ENCODE results near the gene NUP214.

The NUP214 gene

DNA sequence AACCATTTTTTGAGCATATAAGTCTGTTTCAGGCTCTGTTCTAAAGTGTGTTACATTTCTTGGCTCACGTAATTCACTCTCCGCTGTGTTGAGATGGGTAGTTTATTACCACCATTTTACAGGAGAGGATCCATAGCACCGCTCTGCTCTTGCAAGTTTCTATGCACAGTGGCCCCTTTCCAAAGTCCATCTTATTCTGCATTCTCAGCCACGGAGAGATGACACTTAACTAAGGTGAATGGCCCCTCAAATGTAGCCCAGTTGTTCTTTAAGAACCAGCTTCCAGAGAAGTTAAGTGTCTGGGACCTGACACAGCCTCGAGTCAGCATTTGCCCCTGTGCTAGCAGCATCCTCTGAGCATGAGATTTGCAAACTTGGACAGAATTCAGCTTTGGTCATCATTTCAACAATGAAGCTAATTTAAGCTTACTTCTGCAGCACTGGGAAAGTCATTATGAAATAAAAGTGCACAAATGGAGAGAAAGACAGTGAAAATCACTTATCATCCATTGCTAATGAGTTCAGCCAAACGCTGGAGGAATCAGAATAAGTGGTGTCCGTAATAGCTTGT is 89.0 kb downstream of the NUP214 start:
- Histone ChIP-seq H3K4me2 (ENCODE audit: low read length) (no peak overlapping the region), H4K5ac (ENCODE audit: low read length) (no peak overlapping the region), H3K79me2 (ENCODE audit: control insufficient read depth, insufficient read depth, low read length) (no peaks in the 10 kb centered on the region), H2BK15ac (replicated peaks; ENCODE audit: low read depth) (no peak overlapping the region), H3K36me3 (ENCODE audit: control insufficient read depth, insufficient read depth, low read length) (no peaks in the 10 kb centered on the region), H3K56ac (ENCODE audit: low read length) (no peak overlapping the region), H3K27ac (ENCODE audit: low read depth, low read length) (no peak overlapping the region), H3K4me3 (ENCODE audit: low read length) (no peak overlapping the region), H2BK120ac (ENCODE audit: low read depth, low read length) (no peak overlapping the region), H2AK5ac (ENCODE audit: low read length) (no peak overlapping the region), H3K27me3 (ENCODE audit: insufficient read depth, low read length, poor library complexity) (no peaks in the 10 kb centered on the region), H4K8ac (ENCODE audit: low read depth, low read length) (no peak overlapping the region), H3K79me1 (ENCODE audit: low read length) (no peaks in the 10 kb centered on the region), H3K9ac (ENCODE audit: low read length) (no peak overlapping the region), H3K23ac (ENCODE audit: low read length) (no peak overlapping the region), H3K4ac (ENCODE audit: low read depth, low read length) (no peak overlapping the region), H3K18ac (ENCODE audit: low read length) (no peak overlapping the region), H2BK5ac (ENCODE audit: low read length) (no peak overlapping the region), H3K4me1 (ENCODE audit: control insufficient read depth, low read depth, low read length) (no peaks in the 10 kb centered on the region)
- WGBS (ENCODE audit: extremely low coverage, insufficient coverage, low lambda C conversion rate), result no CpG with 5 or more reads among the region's 7 CpGs
- no peak for DNase-seq

DNA sequence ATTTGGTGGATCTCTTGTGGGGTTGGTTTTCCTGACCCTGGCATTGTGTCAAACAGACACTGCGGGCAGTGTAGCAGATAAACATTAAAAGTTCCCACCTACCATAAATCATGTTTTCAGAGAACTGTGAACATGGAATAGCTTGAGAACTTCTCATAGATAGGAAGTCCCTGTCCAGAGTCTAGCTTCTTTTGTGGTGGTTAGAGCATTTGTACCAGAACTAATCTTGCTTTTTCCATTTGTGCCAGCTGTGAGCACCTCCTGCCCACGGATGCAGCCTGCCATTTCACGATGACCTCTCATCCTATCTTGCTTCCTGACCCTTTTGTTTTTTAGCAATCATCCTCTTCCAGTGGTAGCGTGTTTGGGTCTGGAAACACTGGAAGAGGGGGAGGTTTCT is 89.5 kb downstream of the NUP214 start:
- H2BK5ac ChIP-seq (ENCODE audit: low read length), result no peak overlapping the region
- no peaks in the 10 kb centered on the region for H3K27me3 ChIP-seq (ENCODE audit: insufficient read depth, low read length, poor library complexity)
- H2AK5ac ChIP-seq (ENCODE audit: low read length), result no peak overlapping the region
- H3K4me1 ChIP-seq (ENCODE audit: control insufficient read depth, low read depth, low read length), result no peaks in the 10 kb centered on the region
- H3K9ac ChIP-seq (ENCODE audit: low read length), result no peak overlapping the region
- DNase-seq, result no peak
- no peaks in the 10 kb centered on the region for H3K36me3 ChIP-seq (ENCODE audit: control insufficient read depth, insufficient read depth, low read length)
- no peak overlapping the region for H3K4ac ChIP-seq (ENCODE audit: low read depth, low read length)
- no peak overlapping the region for H4K5ac ChIP-seq (ENCODE audit: low read length)
- no peaks in the 10 kb centered on the region for H3K79me1 ChIP-seq (ENCODE audit: low read length)
- H3K27ac ChIP-seq (ENCODE audit: low read depth, low read length), result no peak overlapping the region
- no CpG with 5 or more reads among the region's 4 CpGs for WGBS (ENCODE audit: extremely low coverage, insufficient coverage, low lambda C conversion rate)
- no peak overlapping the region for H3K23ac ChIP-seq (ENCODE audit: low read length)
- no peak overlapping the region for H4K8ac ChIP-seq (ENCODE audit: low read depth, low read length)
- no peak overlapping the region for H3K4me2 ChIP-seq (ENCODE audit: low read length)
- no peak overlapping the region for H2BK15ac ChIP-seq (replicated peaks; ENCODE audit: low read depth)
- H3K4me3 ChIP-seq (ENCODE audit: low read length), result no peak overlapping the region
- no peaks in the 10 kb centered on the region for H3K79me2 ChIP-seq (ENCODE audit: control insufficient read depth, insufficient read depth, low read length)
- H3K18ac ChIP-seq (ENCODE audit: low read length), result no peak overlapping the region
- no peak overlapping the region for H2BK120ac ChIP-seq (ENCODE audit: low read depth, low read length)
- H3K56ac ChIP-seq (ENCODE audit: low read length), result no peak overlapping the region

DNA sequence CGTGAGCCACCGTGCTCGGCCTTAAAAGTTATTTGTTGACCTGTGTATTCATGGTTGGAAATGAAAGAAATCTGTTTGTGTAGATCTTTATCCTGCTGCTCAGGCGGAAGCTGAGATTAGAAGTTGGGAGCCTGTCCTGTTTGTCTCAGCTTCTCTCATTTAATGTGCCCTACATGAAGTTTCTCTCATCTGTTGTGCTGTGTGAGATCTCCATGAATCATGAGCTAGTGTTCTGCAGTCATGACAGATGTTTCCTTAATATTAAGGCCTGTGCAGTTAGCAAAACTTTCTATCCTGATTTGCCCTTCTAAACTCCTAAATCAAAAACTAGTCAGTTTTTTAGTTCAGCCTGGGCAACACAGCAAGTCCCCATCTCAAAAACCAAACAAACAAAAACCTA is 91.4 kb downstream of the NUP214 start:
- H4K8ac ChIP-seq (ENCODE audit: low read depth, low read length), result no peak overlapping the region
- H2AK5ac ChIP-seq (ENCODE audit: low read length), result no peak overlapping the region
- no peak overlapping the region for H3K4ac ChIP-seq (ENCODE audit: low read depth, low read length)
- H2BK5ac ChIP-seq (ENCODE audit: low read length), result no peak overlapping the region
- H3K4me3 ChIP-seq (ENCODE audit: low read length), result no peak overlapping the region
- H3K79me1 ChIP-seq (ENCODE audit: low read length), result no peaks in the 10 kb centered on the region
- no peaks in the 10 kb centered on the region for H3K36me3 ChIP-seq (ENCODE audit: control insufficient read depth, insufficient read depth, low read length)
- no peak overlapping the region for H3K56ac ChIP-seq (ENCODE audit: low read length)
- no peak overlapping the region for H3K27ac ChIP-seq (ENCODE audit: low read depth, low read length)
- no peak overlapping the region for H4K5ac ChIP-seq (ENCODE audit: low read length)
- no peak overlapping the region for H2BK15ac ChIP-seq (replicated peaks; ENCODE audit: low read depth)
- H3K79me2 ChIP-seq (ENCODE audit: control insufficient read depth, insufficient read depth, low read length), result no peaks in the 10 kb centered on the region
- no peaks in the 10 kb centered on the region for H3K27me3 ChIP-seq (ENCODE audit: insufficient read depth, low read length, poor library complexity)
- no peaks in the 10 kb centered on the region for H3K4me1 ChIP-seq (ENCODE audit: control insufficient read depth, low read depth, low read length)
- no peak overlapping the region for H3K9ac ChIP-seq (ENCODE audit: low read length)
- DNase-seq, result no peak
- H3K23ac ChIP-seq (ENCODE audit: low read length), result no peak overlapping the region
- no peak overlapping the region for H2BK120ac ChIP-seq (ENCODE audit: low read depth, low read length)
- no CpG with 5 or more reads among the region's 4 CpGs for WGBS (ENCODE audit: extremely low coverage, insufficient coverage, low lambda C conversion rate)
- no peak overlapping the region for H3K18ac ChIP-seq (ENCODE audit: low read length)
- no peak overlapping the region for H3K4me2 ChIP-seq (ENCODE audit: low read length)

DNA sequence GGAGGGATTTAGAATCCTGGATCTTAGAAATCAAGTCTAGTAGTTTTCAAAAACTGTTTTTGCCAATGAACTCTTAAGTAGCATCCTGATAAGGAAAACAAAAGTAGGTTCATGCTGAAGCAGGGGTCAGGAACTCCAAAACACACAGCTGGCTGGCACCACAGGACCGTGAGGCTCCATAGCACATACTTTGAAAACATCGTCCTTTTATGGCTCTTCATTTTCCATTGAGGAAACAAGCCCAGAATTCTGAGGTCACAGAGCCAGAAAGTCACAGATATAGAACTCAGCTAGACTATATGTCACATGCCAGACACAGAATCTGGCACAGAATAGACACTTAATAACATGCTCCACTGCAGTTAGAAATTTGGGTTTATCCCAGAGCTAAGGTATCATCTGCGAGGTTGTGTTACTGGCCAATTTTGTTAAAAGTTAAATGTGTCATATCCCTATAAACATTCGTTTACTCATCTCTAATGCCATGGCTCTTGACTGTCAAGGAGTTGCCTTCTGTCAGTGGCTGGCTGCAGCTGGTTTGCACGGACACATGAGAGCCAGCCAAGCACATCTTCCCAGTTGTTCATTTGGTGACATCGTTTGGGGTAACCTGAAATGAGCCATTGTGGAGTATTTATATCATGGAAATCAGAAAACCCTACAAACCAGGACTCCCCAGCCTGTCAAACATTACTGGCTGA is 92.1 kb downstream of the NUP214 start:
- Histone ChIP-seq H3K4me2 (ENCODE audit: low read length) (no peak overlapping the region), H3K4me1 (ENCODE audit: control insufficient read depth, low read depth, low read length) (no peaks in the 10 kb centered on the region), H2AK5ac (ENCODE audit: low read length) (no peak overlapping the region), H3K56ac (ENCODE audit: low read length) (no peak overlapping the region), H3K36me3 (ENCODE audit: control insufficient read depth, insufficient read depth, low read length) (no peaks in the 10 kb centered on the region), H3K18ac (ENCODE audit: low read length) (no peak overlapping the region), H4K5ac (ENCODE audit: low read length) (no peak overlapping the region), H2BK5ac (ENCODE audit: low read length) (no peak overlapping the region), H3K4me3 (ENCODE audit: low read length) (no peak overlapping the region), H4K8ac (ENCODE audit: low read depth, low read length) (no peak overlapping the region), H3K79me1 (ENCODE audit: low read length) (no peaks in the 10 kb centered on the region), H3K27ac (ENCODE audit: low read depth, low read length) (no peak overlapping the region), H3K9ac (ENCODE audit: low read length) (no peak overlapping the region), H3K23ac (ENCODE audit: low read length) (no peak overlapping the region), H3K27me3 (ENCODE audit: insufficient read depth, low read length, poor library complexity) (no peaks in the 10 kb centered on the region), H2BK120ac (ENCODE audit: low read depth, low read length) (no peak overlapping the region), H3K4ac (ENCODE audit: low read depth, low read length) (no peak overlapping the region), H3K79me2 (ENCODE audit: control insufficient read depth, insufficient read depth, low read length) (no peaks in the 10 kb centered on the region), H2BK15ac (replicated peaks; ENCODE audit: low read depth) (no peak overlapping the region)
- no peak for DNase-seq
- no CpG with 5 or more reads among the region's 6 CpGs for WGBS (ENCODE audit: extremely low coverage, insufficient coverage, low lambda C conversion rate)

DNA sequence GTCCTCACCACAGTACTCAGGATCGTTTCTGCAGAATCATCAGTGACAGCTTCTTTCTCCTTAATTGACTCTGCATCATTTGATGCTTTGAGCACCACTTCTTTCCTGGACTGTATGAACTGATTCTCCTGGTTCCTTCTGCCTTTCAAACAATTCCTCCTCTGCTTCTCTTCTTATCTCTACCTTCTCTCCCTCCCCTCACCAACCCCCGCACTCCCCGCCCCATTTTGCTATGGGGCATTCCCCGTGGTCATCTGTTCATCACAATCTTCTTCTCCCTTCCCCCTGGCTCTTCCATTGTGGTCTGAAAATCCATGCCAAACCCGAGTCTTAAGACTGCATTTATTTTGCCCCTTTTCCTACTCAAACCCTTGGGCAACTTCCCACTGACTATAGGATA is 93.0 kb downstream of the NUP214 start:
- Histone ChIP-seq H2BK15ac (replicated peaks; ENCODE audit: low read depth) (no peak overlapping the region), H4K8ac (ENCODE audit: low read depth, low read length) (no peak overlapping the region), H3K4me1 (ENCODE audit: control insufficient read depth, low read depth, low read length) (no peaks in the 10 kb centered on the region), H3K79me2 (ENCODE audit: control insufficient read depth, insufficient read depth, low read length) (no peaks in the 10 kb centered on the region), H3K23ac (ENCODE audit: low read length) (no peak overlapping the region), H3K18ac (ENCODE audit: low read length) (no peak overlapping the region), H3K79me1 (ENCODE audit: low read length) (no peaks in the 10 kb centered on the region), H2BK120ac (ENCODE audit: low read depth, low read length) (no peak overlapping the region), H2AK5ac (ENCODE audit: low read length) (no peak overlapping the region), H3K56ac (ENCODE audit: low read length) (no peak overlapping the region), H3K4me2 (ENCODE audit: low read length) (no peak overlapping the region), H3K4me3 (ENCODE audit: low read length) (no peak overlapping the region), H3K27ac (ENCODE audit: low read depth, low read length) (no peak overlapping the region), H3K9ac (ENCODE audit: low read length) (no peak overlapping the region), H3K36me3 (ENCODE audit: control insufficient read depth, insufficient read depth, low read length) (no peaks in the 10 kb centered on the region), H4K5ac (ENCODE audit: low read length) (no peak overlapping the region), H3K4ac (ENCODE audit: low read depth, low read length) (no peak overlapping the region), H2BK5ac (ENCODE audit: low read length) (no peak overlapping the region), H3K27me3 (ENCODE audit: insufficient read depth, low read length, poor library complexity) (no peaks in the 10 kb centered on the region)
- 100% methylated on average over 1 of the region's 5 CpGs for WGBS (ENCODE audit: extremely low coverage, insufficient coverage, low lambda C conversion rate)
- DNase-seq, result no peak

DNA sequence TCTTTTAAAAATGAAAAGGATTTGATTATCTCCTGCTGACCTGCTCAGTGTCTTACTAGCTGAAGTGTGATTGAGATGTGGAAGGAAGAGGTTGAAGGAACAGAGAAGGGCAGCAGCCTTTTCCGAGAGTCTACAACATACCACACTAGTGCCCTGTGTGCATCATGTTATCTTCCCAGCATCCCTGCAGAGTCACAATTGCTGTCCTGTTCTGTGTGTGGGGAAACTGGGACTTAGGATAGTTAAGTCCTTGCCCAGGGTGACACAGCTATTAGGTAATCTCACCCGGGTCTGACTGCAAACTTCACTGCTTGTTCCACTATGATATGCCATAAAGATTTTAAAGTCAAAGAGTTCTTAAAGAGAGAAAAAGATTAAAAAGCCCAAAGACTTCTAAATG is 95.1 kb downstream of the NUP214 start:
- no peak overlapping the region for H3K18ac ChIP-seq (ENCODE audit: low read length)
- H2BK120ac ChIP-seq (ENCODE audit: low read depth, low read length), result no peak overlapping the region
- no peak overlapping the region for H3K9ac ChIP-seq (ENCODE audit: low read length)
- no peaks in the 10 kb centered on the region for H3K79me2 ChIP-seq (ENCODE audit: control insufficient read depth, insufficient read depth, low read length)
- H3K36me3 ChIP-seq (ENCODE audit: control insufficient read depth, insufficient read depth, low read length), result no peaks in the 10 kb centered on the region
- H3K4me3 ChIP-seq (ENCODE audit: low read length), result no peak overlapping the region
- no peak overlapping the region for H3K4ac ChIP-seq (ENCODE audit: low read depth, low read length)
- H3K56ac ChIP-seq (ENCODE audit: low read length), result no peak overlapping the region
- no peak overlapping the region for H4K5ac ChIP-seq (ENCODE audit: low read length)
- H2BK5ac ChIP-seq (ENCODE audit: low read length), result no peak overlapping the region
- no peak overlapping the region for H2BK15ac ChIP-seq (replicated peaks; ENCODE audit: low read depth)
- H3K27ac ChIP-seq (ENCODE audit: low read depth, low read length), result no peak overlapping the region
- no peak overlapping the region for H3K23ac ChIP-seq (ENCODE audit: low read length)
- H3K4me2 ChIP-seq (ENCODE audit: low read length), result no peak overlapping the region
- no CpG with 5 or more reads among the region's 2 CpGs for WGBS (ENCODE audit: extremely low coverage, insufficient coverage, low lambda C conversion rate)
- H4K8ac ChIP-seq (ENCODE audit: low read depth, low read length), result no peak overlapping the region
- no peak for DNase-seq
- no peaks in the 10 kb centered on the region for H3K79me1 ChIP-seq (ENCODE audit: low read length)
- no peak overlapping the region for H2AK5ac ChIP-seq (ENCODE audit: low read length)
- H3K27me3 ChIP-seq (ENCODE audit: insufficient read depth, low read length, poor library complexity), result no peaks in the 10 kb centered on the region
- H3K4me1 ChIP-seq (ENCODE audit: control insufficient read depth, low read depth, low read length), result no peaks in the 10 kb centered on the region
